AG04450 (cell line): Measurements from ENCODE around the gene BRIP1. TPM values are rescaled to one million over a fixed set of nuclear protein-coding genes. Genes with fewer than 3 reads are reported as not detected.
"Not testable (repeated sequence)": the region's sequence is repeated elsewhere in the genome, so short reads cannot be mapped to it uniquely, and the experiment has no call there.

Experiments used
- CTCF ChIA-PET: fragments of 300-600, 350-600 bp; formaldehyde crosslinking; extraction: SDS; loops from one replicate; lab custom pipeline; 2022; ENCODE audit warnings: antibody characterized with exemption, inconsistent platforms; lab: Charles Lee
- POLR2A ChIA-PET: fragments of 350-600 bp; formaldehyde crosslinking; extraction: SDS; loops from one replicate; lab custom pipeline; 2021; ENCODE audit warnings: antibody characterized with exemption, inconsistent platforms; lab: Yijun Ruan, JAX
- DNase-seq: peaks from one replicate; pipeline ENCODE4 v3.0.0-alpha.2; 2011; ENCODE audit warnings: low read depth, low spot score
- H3K27ac ChIP-seq: one replicate; pipeline ENCODE4 v1.5.1; 2012; ENCODE audit warnings: low read depth, low read length, control low read depth
- H3K27me3 ChIP-seq: one replicate; pipeline ENCODE4 v1.6.0; 2012; ENCODE audit warnings: low read length; ENCODE audit not compliant: control insufficient read depth, insufficient read depth
- H3K4me3 ChIP-seq: 2 replicates; pipeline ENCODE4 v1.5.1; 2011; ENCODE audit warnings: mild to moderate bottlenecking, low read depth, low read length, control low read depth
- H3K9me3 ChIP-seq: 2 replicates; pipeline ENCODE4 v1.5.1; 2012; ENCODE audit warnings: low read length; ENCODE audit not compliant: control insufficient read depth, insufficient read depth
- polyA plus RNA-seq: library from polyadenylated mRNA; depleted of rRNA; stranded (reverse); fragments of >200 nt; gene quantifications from 2 replicates; pipeline ENCODE4 v1.2.3, GENCODE V29; 2011
- TF ChIP-seq, protein P1 (sequence below): IDR thresholded peaks from 2 replicates; pipeline ENCODE4 v1.5.1; 2011; ENCODE audit warnings: low read depth, low read length, control low read depth, inconsistent platforms

BRIP1 gene
- polyA plus RNA-seq, 1 experiment, result 5.0 TPM

DNA sequence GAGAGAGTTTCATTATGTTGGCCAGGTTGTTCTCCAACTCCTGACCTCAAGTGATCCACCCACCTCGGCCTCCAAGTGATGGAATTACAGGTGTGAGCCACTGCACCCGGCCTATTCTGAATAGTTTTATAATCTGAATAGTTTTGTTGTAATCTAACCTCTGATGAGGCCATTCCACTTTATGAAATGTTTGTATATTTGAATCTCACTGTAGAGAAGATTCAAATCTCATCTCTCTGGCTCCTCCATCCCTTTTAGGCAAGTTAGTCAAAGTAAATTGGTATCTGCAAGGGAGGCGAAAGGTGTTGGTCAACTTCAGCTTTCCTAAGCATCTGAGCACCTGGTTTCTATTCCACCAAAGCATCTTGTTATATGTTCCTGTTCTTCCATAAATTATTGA, 131.2 kb downstream of the BRIP1 start:
- ChIA-PET CTCF (interaction anchor here (0.6 kb wide), 2 partner anchors 18 to 110 kb away, joined by 3 read pairs; no protein-coding TSS in a partner anchor), POLR2A (no interaction called here)
- no peak for DNase-seq
- H3K4me3 ChIP-seq, result no peak overlapping the region
- H3K9me3 ChIP-seq, result no peaks in the 10 kb centered on the region
- H3K27me3 ChIP-seq, result no peaks in the 10 kb centered on the region
- H3K27ac ChIP-seq, result no peak overlapping the region
- TF ChIP-seq, protein P1, sequence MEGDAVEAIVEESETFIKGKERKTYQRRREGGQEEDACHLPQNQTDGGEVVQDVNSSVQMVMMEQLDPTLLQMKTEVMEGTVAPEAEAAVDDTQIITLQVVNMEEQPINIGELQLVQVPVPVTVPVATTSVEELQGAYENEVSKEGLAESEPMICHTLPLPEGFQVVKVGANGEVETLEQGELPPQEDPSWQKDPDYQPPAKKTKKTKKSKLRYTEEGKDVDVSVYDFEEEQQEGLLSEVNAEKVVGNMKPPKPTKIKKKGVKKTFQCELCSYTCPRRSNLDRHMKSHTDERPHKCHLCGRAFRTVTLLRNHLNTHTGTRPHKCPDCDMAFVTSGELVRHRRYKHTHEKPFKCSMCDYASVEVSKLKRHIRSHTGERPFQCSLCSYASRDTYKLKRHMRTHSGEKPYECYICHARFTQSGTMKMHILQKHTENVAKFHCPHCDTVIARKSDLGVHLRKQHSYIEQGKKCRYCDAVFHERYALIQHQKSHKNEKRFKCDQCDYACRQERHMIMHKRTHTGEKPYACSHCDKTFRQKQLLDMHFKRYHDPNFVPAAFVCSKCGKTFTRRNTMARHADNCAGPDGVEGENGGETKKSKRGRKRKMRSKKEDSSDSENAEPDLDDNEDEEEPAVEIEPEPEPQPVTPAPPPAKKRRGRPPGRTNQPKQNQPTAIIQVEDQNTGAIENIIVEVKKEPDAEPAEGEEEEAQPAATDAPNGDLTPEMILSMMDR, result no peak

DNA sequence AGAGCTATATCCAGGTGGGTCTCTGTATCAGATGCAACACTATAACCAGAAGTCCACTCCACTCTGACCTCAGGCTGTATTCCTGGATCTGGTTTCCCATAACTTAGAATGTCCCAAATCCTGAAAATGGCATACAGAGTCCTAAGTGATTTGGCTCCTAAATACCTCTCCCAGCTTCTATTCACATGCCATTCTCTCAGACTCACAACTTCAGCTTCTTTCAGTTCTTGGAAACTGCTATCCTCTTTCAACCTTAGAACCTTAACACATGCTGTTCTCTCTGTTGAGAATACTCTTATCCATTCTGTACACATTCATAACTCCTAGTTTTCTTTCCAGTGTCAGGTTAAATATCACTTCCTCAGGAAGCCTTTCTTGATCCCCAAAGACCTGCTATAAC, 132.0 kb downstream of the BRIP1 start:
- no peak overlapping the region for H3K27ac ChIP-seq
- ChIA-PET POLR2A (no interaction called here), CTCF (no interaction called here)
- TF ChIP-seq, protein P1, result no peak
- DNase-seq, result no peak
- H3K27me3 ChIP-seq, result no peaks in the 10 kb centered on the region
- no peak overlapping the region for H3K4me3 ChIP-seq
- no peaks in the 10 kb centered on the region for H3K9me3 ChIP-seq

DNA sequence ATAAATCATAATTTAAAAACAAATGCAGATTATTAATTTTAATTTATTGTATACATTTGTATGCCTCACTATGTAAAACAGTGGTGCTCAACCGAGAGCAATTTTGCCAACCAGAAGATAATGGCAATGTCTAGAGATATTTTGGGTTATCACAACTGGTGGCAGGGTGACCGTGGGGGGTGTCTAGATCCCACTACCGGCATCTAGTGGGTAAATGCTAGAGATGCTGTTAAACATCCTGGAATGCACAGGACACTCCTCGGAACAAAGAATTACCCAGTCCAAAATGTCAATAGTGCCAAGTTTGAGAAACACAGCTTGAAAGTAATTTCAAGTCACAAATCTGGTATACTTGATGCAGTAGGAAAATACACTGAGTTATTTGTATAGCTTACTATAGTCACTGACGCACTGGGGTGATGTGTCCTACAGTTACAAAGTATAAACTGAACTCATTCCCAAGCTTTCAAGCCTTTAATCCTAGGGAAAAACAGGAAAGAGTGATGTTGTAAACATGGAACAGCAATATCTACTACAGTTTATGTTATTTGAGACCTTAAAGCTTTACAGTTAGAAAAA, 133.5 kb downstream of the BRIP1 start:
- POLR2A ChIA-PET, result interaction anchor here (0.6 to 1.0 kb wide), 2 partner anchors 403 to 1164 kb away, joined by 6 to 7 read pairs; no protein-coding TSS in a partner anchor
- TF ChIP-seq, protein P1, result peak; percentile 27

DNA sequence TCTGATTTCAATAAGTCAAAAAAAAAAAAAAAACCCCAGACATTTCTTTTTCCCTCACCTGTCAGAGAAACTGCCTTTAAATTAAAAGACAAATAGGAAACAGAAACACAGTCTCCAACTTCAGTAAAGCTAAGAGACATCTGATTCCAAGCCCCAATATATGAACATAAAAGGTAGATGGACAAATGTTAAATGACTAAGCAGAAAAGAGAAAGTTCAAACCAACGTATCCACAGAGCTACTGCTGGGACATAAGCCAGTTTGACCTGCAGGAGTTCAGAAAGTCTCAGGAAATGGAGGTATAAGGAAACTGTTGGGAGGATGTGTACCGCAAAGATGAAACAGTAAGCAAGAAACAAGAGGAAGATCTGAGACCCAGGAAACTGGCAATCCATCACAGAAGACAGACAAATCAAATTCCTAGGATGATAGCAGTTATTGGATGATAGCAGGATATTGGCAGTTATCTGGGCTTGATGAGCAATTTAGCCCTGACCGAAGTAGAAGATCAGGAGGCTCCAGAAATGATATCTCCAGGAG, 135.0 kb downstream of the BRIP1 start:
- H3K9me3 ChIP-seq, result no peaks in the 10 kb centered on the region
- DNase-seq, result no peak
- H3K4me3 ChIP-seq, result no peak overlapping the region
- no peaks in the 10 kb centered on the region for H3K27me3 ChIP-seq
- CTCF ChIA-PET, result interaction anchor here (0.7 kb wide), 1 partner anchor 12 kb away, joined by 3 read pairs; no protein-coding TSS in a partner anchor
- H3K27ac ChIP-seq, result no peak overlapping the region
- TF ChIP-seq, protein P1, result no peak
- POLR2A ChIA-PET, result no interaction called here

More for the DNA sequence above, 133.5 kb downstream of the BRIP1 start:
- CTCF ChIA-PET, result interaction anchor here (0.8 to 1.7 kb wide), 5 partner anchors 9 to 107 kb away, joined by 3 to 9 read pairs (median 4); no protein-coding TSS in a partner anchor
- Histone ChIP-seq H3K27me3 (no peaks in the 10 kb centered on the region), H3K4me3 (no peak overlapping the region), H3K9me3 (no peaks in the 10 kb centered on the region), H3K27ac (no peak overlapping the region)
- no peak for DNase-seq

DNA sequence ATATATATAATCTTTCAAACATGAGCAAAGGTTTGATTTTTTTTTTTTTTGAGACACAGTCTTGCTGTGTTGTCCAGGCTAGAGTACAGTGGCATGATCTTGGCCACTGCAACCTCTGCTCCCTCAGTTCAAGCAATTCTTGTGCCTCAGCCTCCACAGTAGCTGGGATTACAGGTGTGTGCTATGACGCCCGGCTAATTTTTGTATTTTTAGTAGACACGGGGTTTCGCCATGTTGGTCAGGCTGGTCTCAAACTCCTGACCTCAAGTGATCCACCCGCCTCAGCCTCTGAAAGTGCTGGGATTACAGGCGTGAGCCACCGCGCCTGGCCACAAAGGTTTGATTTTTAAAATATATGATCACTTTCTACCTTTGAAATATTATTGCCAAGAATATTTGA, 135.5 kb downstream of the BRIP1 start:
- H3K27ac ChIP-seq, DNase-seq, H3K4me3 ChIP-seq, H3K27me3 ChIP-seq, POLR2A ChIA-PET, H3K9me3 ChIP-seq: not testable (repeated sequence)
- CTCF ChIA-PET, result interaction anchor here (0.7 kb wide), 1 partner anchor 11 kb away, joined by 3 read pairs; no protein-coding TSS in a partner anchor
